Activated naive CD4-positive, alpha-beta T cell treated with anti-CD3 and anti-CD28 coated beads, Interleukin-2, amount 10 ng/mL, durations not matched to agents 7 days and 5 days (primary cell): ENCODE data around the gene NRARP.

Experiments used
- CTCF ChIA-PET: fragments of 350-600 bp; sonication (Branson Sonifier 250); formaldehyde crosslinking; loops from one replicate; lab custom pipeline; 2021; ENCODE audit warnings: antibody characterized with exemption; lab: Charles Lee
- DNase-seq: peaks from one replicate; pipeline ENCODE4 v3.0.0-alpha.2; 2020
- H3K27ac Mint-ChIP-seq: one replicate; pipeline ENCODE4 v1.8.0; 2021; ENCODE audit warnings: mild to moderate bottlenecking, moderate library complexity, mixed read lengths
- H3K27me3 Mint-ChIP-seq: one replicate; pipeline ENCODE4 v1.8.0; 2021; ENCODE audit warnings: mild to moderate bottlenecking, mixed read lengths
- H3K36me3 Mint-ChIP-seq: one replicate; pipeline ENCODE4 v1.8.0; 2021; ENCODE audit warnings: mixed read lengths
- H3K4me1 Mint-ChIP-seq: one replicate; pipeline ENCODE4 v1.8.0; 2021; ENCODE audit warnings: mixed read lengths
- H3K4me3 Mint-ChIP-seq: one replicate; pipeline ENCODE4 v1.8.0; 2021; ENCODE audit warnings: mild to moderate bottlenecking, moderate library complexity, mixed read lengths
- H3K9me3 Mint-ChIP-seq: one replicate; pipeline ENCODE4 v1.8.0; 2021; ENCODE audit warnings: mixed read lengths

NRARP gene

DNA sequence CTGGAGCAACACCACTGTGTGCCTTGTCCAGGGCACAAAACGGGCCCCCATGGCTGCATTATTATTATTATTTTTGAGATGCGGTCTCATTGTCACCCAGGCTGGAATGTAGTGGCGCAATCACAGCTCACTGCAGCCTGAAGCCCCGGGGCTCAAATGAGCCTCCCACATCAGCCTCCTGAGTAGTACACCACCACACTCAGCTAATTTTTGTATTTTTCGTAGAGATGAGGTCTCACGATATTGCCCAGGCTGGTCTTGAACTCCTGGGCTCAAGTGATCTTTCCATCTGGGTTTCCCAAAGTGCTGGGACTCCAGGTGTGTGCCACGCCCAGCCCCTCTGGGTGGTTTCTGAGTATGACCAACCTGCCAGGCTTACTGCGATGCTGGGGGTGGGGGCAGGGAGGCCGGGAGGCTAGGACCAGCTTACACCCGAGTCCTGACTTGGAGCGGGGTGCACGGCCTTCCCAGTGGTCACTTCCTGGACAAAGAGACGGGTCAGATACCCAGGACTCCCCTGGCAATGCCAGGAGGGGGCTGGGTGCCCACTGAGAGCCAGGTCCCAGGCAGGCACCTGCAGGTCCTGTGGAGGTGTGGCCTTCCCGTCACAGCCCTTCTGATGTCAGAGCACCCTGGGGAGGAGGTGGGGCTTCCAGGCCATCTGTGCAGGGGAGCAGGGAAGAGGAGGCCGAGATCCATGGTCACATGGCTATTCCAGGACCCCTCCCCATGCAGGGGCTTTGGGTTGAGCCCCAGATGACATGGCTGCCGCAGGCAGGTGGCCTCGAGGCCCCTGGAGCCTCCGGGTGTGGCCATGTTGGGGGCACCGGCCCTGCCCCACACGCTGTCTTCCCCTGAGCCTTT is 8.3 kb upstream of the NRARP start:
- no peak overlapping the region for H3K27ac Mint-ChIP-seq
- H3K27me3 Mint-ChIP-seq: peaks cover 47% of the 10 kb centered on the region
- H3K36me3 Mint-ChIP-seq: no peaks in the 10 kb centered on the region
- CTCF ChIA-PET: no interaction called here
- no peak for DNase-seq
- H3K4me3 Mint-ChIP-seq: no peak overlapping the region
- H3K4me1 Mint-ChIP-seq: peaks cover 11% of the 10 kb centered on the region
- no peaks in the 10 kb centered on the region for H3K9me3 Mint-ChIP-seq

DNA sequence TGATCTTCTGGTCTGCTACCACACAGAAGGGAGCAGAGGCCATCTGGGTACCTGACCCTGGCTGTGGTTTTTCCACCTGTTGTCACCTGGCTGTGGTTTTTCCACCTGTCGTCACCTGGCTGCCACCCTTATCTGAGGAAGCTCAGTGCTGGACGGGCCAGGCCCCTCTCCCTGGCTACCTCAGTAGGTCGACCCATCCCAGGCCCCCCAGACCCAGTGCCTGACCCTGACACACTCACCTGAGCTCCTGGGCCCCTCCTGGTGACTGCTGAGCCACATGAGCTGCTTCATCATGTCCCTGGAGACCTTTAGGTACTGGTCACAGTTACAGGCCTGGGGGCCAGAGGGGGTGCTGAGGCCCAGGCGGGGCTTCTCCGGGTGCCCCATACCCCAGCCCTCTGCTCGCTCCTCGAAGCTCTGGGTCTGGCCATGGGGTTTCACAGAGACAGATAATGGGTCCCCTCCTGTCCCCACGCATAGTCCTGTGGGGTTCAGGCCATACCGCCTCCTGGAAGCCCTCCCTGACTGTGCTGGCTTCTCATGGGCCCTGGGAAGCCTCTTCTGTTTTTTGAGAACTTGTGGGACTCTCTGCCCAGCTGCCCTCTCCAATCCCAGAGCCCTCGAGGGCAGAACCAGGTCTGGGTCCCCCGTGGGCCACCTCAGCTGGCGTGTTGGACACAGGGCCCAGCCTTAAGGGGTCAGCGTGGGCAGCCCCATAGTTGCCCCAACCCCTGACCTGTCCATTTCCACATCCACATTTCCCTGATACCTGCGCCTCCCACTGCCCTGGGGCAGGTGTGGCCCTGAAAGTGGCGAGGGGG is 7.5 kb upstream of the NRARP start:
- peaks cover 40% of the 10 kb centered on the region for H3K27me3 Mint-ChIP-seq
- no peak for DNase-seq
- CTCF ChIA-PET: no interaction called here

DNA sequence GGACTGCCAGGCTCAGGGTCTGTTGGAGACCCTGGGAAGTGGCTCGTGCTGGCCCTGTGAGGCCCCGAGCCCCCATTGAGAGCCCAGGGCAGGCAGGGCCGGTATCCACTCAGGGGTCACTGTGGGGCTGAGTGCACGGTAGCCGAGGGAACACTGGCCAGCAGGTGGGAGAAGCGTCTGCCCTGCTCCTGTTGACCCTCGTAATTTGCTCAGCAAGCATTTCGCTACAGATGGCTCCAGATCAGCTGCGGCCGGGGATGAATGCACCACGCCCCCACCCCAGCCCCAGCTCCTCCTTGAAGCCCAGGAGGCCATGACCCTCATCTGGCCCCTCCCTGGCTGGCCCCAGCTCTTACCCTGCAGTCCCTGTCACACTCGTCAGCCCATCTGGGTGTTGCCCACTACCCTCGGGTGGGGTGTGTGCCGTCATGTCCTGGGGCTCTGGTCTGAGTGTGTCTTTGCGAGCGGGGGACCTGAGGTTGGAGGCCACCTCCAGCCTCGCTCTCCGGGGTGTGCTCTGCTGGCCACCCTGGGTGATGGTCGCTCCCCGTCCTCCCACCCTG is 6.1 kb upstream of the NRARP start:
- no peak for DNase-seq
- peaks cover 42% of the 10 kb centered on the region for H3K27me3 Mint-ChIP-seq
- no peaks in the 10 kb centered on the region for H3K9me3 Mint-ChIP-seq
- peaks cover 16% of the 10 kb centered on the region for H3K4me1 Mint-ChIP-seq
- no peak overlapping the region for H3K4me3 Mint-ChIP-seq
- no peaks in the 10 kb centered on the region for H3K36me3 Mint-ChIP-seq
- no peak overlapping the region for H3K27ac Mint-ChIP-seq
- CTCF ChIA-PET: no interaction called here

More for the DNA sequence above, 7.5 kb upstream of the NRARP start:
- Mint-ChIP-seq H3K9me3 (no peaks in the 10 kb centered on the region), H3K36me3 (no peaks in the 10 kb centered on the region), H3K4me3 (no peak overlapping the region), H3K27ac (peak overlapping the region; percentile 7), H3K4me1 (peaks cover 16% of the 10 kb centered on the region)

DNA sequence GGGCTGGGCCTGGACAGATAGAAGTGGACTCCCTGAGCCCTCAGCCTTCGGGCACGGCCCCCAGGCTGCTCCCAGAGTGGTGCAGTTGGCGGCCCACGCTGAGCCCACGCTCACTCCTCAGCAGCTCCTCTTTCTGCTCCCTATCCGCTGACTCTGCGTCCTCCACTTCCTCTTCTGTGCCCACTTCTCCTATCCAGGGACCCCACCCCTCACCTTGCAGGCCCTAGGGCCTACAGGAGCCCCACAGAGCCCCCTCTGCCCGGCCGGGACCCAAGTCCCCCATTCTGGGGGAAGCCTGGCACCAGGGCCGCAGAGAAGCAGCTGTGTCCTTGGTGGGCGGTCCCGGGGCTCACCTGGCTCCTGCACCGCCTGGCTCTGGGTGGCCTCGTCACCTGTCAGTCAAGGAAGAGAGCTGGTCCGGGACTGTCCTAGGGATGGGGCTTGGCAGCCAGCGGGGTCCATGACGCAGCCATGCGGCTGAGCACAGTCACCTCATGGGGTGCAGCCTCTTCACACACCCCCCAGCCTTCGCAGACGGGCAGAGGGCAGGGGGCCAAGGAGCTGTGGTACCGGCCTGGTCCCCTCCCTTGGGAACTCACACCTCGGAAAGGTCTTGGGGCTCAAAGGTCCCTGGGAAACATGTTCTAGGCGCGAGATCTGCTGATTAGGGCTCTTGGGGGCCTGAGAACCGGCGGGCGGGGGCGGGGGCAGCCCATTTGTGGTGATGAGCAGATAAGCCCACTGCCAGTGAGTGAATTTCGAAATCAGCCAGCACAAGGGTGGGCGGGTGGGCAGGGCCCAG is 5.4 kb upstream of the NRARP start:
- Mint-ChIP-seq H3K4me1 (peaks cover 16% of the 10 kb centered on the region), H3K27ac (no peak overlapping the region), H3K9me3 (no peaks in the 10 kb centered on the region), H3K4me3 (no peak overlapping the region), H3K27me3 (peaks cover 42% of the 10 kb centered on the region), H3K36me3 (no peaks in the 10 kb centered on the region)
- DNase-seq: no peak
- CTCF ChIA-PET: no interaction called here

DNA sequence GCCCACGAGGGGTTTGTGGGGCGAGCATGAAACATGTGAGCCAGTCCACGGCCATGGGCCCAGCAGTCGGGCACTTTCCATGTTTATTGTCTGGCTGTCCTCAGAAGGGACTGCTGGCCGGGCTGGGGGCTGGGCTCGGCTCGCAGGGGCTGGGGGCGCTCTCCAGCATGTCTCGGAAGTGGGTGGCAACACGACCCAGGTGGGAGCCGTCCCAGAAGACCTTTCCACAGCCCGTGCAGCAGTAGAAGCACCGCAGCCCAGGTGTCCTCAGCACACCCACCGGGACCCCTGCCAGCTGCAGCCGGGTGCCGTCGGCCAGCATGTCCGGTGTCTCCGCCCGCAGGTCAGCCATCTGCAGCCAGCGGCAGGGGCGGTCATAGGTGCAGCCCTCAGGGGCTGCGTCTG is 4.8 kb upstream of the NRARP start:
- DNase-seq: no peak
- CTCF ChIA-PET: no interaction called here
- H3K4me3 Mint-ChIP-seq: no peak overlapping the region
- H3K4me1 Mint-ChIP-seq: peaks cover 16% of the 10 kb centered on the region
- H3K27ac Mint-ChIP-seq: no peak overlapping the region
- H3K9me3 Mint-ChIP-seq: no peaks in the 10 kb centered on the region
- peaks cover 42% of the 10 kb centered on the region for H3K27me3 Mint-ChIP-seq
- no peaks in the 10 kb centered on the region for H3K36me3 Mint-ChIP-seq

DNA sequence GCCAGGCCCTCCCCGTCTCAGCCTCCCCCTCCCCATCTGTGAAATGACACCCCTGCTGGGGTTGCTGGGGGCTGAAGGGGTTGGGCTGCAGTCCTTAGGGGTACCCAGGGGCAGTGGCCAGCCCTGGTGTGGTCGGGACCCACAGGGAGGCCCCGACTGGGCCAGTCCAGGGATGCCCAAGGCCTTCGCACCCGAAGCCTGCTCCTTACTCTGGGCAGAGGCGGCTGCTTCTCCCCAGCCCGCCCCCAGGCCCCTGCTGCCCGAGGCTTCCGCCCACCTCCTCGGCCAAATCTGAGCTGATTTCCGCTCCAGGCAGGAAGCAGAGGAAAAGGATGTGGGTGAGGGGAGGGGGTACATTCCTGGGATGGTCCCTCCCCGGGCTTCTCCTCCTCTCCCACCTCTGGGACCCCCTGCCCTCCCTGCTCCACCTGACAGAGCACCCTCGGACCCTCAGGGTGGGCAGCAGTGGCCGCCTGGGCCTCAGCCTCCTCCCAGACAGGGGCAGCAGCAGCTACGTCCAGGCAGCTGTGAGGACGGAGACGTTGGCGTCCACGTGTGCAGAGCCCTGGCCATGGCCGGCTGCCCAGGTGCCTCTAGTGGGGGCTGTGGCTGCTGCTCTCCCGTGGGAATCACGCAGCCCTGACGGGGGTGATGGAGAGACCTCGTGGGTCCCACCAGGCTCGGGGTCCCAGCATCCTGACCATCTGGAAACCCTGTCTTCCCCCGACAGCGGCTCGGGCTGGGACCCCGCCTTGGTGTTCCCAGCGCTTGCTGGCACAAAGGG is 4.2 kb upstream of the NRARP start:
- no peaks in the 10 kb centered on the region for H3K9me3 Mint-ChIP-seq
- CTCF ChIA-PET: no interaction called here
- H3K27ac Mint-ChIP-seq: no peak overlapping the region
- H3K36me3 Mint-ChIP-seq: no peaks in the 10 kb centered on the region
- peak; percentile 42 for DNase-seq
- peaks cover 48% of the 10 kb centered on the region for H3K27me3 Mint-ChIP-seq
- H3K4me1 Mint-ChIP-seq: peaks cover 18% of the 10 kb centered on the region
- H3K4me3 Mint-ChIP-seq: no peak overlapping the region

DNA sequence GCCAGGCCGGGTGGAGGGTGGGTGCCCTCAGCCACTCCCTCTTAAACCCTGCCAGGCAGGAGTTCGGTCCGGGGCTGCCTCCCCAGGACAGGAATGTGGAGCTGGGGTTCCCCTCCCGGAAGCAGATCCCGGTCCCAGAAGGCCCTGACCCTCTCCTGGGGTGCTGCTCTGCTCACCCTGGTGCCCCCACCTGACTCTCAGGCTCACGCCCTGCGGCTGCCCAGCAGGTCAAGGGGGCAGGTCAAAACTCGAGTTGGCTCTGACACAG is 3.7 kb upstream of the NRARP start:
- CTCF ChIA-PET: no interaction called here
- Mint-ChIP-seq H3K4me3 (no peak overlapping the region), H3K36me3 (peaks cover under 1% of the 10 kb centered on the region), H3K4me1 (peaks cover 20% of the 10 kb centered on the region), H3K27me3 (peaks cover 53% of the 10 kb centered on the region), H3K27ac (peak overlapping the region; percentile 65), H3K9me3 (no peaks in the 10 kb centered on the region)
- no peak for DNase-seq

DNA sequence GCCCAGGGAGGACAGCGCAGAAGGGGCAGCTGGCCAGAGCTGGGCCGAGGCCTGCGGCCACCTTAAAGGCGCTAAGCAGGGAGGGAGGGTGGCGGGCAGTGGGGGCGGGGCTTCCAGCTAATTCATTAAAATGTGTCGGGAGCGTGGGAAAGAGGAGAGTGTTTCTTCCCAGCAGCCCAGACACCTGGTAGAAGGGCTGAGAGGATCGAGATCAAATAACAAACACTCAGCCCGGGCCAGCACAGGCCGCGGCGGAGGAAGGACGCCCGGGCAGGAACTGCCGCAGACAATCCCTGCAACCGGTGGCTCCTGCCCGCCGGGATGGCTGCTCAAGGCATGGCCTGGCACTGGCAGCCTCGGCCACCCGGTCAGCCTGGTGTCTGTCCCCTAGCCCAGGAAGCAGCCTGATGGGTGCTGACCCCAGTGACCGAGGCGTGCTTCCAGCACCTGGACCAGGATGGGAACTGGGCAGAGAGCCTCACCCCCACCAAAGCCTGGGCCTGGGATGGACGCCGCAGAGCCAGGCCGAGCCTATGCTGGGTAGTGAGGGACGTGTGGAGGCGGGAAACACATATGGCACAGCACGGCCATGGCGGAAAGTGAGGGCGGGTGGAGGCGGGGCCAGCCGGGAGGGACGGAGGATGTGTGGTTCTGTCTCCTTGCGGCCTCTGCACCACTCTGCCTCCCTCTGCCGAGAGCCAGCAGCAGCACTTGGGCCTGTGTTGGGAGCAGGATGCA is 3.2 kb upstream of the NRARP start:
- Mint-ChIP-seq H3K27me3 (peaks cover 57% of the 10 kb centered on the region), H3K9me3 (no peaks in the 10 kb centered on the region), H3K4me1 (peaks cover 22% of the 10 kb centered on the region), H3K27ac (peak overlapping the region; percentile 65), H3K4me3 (no peak overlapping the region), H3K36me3 (peaks cover 1% of the 10 kb centered on the region)
- CTCF ChIA-PET: no interaction called here
- DNase-seq: peak; percentile 84

DNA sequence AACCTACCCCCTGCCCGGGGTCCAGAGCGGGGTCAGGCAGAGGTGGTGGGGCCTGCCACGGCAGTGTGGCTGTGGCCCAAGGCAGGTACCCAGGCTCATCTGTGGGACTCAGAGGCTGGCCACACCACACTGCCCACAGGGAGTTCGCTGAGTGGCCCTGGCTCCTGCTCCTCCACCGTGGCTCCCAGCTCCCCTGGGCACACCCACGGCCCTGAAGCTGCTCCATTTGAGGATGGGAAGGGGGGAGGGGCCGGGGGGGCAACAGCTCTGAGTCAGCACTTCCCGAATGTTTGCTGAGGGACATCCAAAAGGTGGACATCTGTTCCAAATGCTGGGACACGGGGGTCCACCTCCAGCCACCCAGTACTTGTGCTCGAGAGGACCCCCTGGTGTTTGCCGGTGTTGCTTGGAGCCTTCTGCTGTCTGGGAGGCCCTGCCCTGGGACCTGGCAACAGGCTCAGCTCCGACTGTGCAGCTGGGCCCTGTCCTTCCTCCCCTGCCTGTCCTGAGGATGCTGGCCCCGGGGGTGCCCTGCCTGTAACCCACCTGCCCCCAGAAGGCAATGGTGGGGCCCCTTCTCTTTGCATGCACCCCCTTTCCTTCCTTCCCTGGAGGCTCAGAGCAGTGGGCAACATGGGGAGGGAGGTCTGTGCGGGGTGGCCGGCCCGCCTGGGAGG is 2.5 kb upstream of the NRARP start:
- no peak for DNase-seq
- no peak overlapping the region for H3K27ac Mint-ChIP-seq
- peaks cover 1% of the 10 kb centered on the region for H3K36me3 Mint-ChIP-seq
- H3K9me3 Mint-ChIP-seq: no peaks in the 10 kb centered on the region
- H3K27me3 Mint-ChIP-seq: peaks cover 64% of the 10 kb centered on the region
- H3K4me3 Mint-ChIP-seq: no peak overlapping the region
- peaks cover 26% of the 10 kb centered on the region for H3K4me1 Mint-ChIP-seq
- CTCF ChIA-PET: no interaction called here

DNA sequence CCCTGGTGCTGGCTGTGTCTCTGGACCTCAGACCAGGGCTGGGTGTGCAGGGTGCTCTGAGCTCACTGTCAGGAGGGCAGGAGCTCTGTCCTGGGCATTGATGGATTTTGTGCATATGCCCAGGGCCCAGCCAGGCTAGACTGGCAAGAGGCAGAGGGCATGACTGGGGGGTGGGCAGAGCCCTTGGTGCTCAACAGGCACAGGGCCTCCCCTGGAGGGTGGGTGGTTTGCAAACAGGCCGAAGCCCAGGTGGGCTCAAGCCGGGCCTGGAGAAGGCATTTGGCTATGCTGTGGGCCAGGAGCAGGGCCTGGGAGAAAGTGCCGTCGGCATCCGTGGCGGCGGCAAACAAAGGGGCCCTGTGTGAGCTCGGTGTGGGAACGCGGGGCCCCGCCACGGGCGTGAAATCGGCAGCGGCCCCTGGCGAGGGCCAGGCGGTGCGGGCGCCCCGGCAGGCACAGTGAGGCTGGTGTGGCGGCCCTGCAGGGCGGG is 1.9 kb upstream of the NRARP start:
- peaks cover 26% of the 10 kb centered on the region for H3K4me1 Mint-ChIP-seq
- no peaks in the 10 kb centered on the region for H3K9me3 Mint-ChIP-seq
- peaks cover 1% of the 10 kb centered on the region for H3K36me3 Mint-ChIP-seq
- no peak overlapping the region for H3K27ac Mint-ChIP-seq
- H3K27me3 Mint-ChIP-seq: peaks cover 68% of the 10 kb centered on the region
- CTCF ChIA-PET: interaction anchor here (1.0 kb wide), 1 partner anchor 10 kb away, joined by 4 read pairs; no protein-coding TSS in a partner anchor
- DNase-seq: no peak
- no peak overlapping the region for H3K4me3 Mint-ChIP-seq

DNA sequence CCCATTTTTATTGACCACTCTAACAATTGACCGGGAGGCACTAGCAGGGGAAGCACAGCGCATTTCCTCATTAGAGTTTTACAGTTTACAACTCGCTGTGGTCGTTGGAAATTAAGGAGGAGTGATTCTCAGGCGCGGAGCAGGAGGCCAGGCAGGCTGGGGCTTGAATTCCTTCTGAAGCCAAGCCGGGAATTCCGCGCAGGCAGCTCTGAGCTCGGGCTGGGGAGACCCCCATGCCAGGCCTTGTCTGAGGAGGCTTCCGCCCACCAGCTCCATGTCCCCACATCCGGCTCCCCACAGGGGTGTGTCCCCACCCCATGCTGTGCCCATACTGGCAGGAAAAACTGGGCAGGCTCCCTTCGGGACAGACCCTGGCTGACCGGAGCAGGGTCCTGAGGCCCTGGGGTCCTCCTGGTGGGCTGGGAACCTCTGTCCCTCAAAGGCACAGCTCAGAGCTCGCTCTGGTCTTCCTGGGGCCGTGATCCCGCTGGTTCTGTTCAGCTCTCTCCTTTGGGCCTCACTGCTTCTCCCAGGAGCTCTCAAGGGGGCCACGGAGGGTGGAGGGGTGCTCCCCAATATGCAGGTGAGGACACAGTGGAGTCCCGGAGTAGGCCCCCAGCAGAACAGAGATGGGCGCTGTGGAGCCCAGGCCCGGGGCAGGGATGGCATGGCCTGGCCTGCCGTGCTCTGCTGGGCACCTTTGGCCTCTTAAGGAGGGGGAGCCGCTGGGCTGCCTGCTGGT is 1.3 kb upstream of the NRARP start:
- Mint-ChIP-seq H3K36me3 (peaks cover 1% of the 10 kb centered on the region), H3K27ac (no peak overlapping the region), H3K9me3 (no peaks in the 10 kb centered on the region), H3K4me1 (peaks cover 26% of the 10 kb centered on the region), H3K4me3 (no peak overlapping the region), H3K27me3 (peaks cover 68% of the 10 kb centered on the region)
- no peak for DNase-seq
- CTCF ChIA-PET: interaction anchor here (1.0 kb wide), 1 partner anchor 9 kb away, joined by 4 read pairs; no protein-coding TSS in a partner anchor
